Activated CD8-positive, alpha-beta memory T cell treated with anti-CD3 and anti-CD28 coated beads for 48 hours (primary cell): Measurements from ENCODE around the gene C3orf52.
"Not testable (repeated sequence)": the region's sequence is repeated elsewhere in the genome, so short reads cannot be mapped to it uniquely, and the experiment has no call there.

ENCODE experiments used
- DNase-seq, 3 experiments: peaks; one replicate each; pipeline ENCODE4 v3.0.0-alpha.2; 2020; ENCODE audit warnings: low read depth in 2 of 3, low spot score in 2 of 3

C3orf52 gene

GRCh38 chr3:112086076-112086854, at the start of gene C3orf52:
Gene C3orf52 (plus strand): TSS chr3:112086389. CDS start chr3:112086408, 19 bp downstream.
- DNase-seq: peak; percentile 32 to 41 (median 35)

DNA sequence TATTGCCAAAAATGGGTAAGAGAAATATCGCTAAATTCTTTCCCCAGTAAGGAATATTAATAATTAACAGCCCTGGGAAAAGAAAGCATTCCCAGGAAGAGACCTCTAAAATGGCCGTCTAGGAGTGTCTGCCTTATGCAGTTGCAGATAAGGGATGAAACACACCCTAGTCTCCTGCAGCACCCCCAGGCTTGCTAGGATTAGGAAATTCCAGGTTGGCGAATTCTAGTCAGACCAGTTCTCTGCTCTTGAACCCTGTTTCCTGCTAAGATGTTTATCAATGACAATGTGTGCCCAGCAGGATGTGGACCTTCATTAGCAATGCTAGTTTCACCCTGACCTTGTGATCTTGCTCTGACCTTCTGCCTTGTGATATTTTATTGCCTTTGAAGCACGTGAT, 49.0 kb upstream of the C3orf52 start:
- not testable (repeated sequence) for DNase-seq

- no peak for DNase-seq
These were observed 47.3 kb upstream of the C3orf52 start for GRCh38 chr3:112038863-112039262.

GRCh38 chr3:112041321-112041720, 44.9 kb upstream of the C3orf52 start:
- no peak for DNase-seq

DNA sequence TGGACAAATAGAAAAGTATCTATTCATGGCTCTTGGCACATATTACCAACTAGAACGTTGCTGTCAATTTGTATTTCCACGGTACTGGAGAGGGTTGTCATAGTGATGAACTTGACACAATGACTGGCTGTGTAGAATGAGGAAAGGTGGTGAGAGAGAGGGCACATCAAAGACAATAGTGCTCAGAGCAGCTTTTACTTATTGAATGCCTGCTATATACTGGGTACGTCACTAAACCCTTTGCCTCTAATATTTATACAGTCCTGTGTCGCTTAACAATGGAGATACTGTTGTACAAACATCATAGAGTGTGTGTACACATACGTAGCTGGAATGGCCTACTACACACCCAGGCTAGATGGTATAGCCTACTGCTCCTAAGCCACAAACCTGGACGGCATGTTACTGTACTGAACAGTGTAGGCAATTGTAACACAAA, 43.3 kb upstream of the C3orf52 start:
- no peak for DNase-seq

DNA sequence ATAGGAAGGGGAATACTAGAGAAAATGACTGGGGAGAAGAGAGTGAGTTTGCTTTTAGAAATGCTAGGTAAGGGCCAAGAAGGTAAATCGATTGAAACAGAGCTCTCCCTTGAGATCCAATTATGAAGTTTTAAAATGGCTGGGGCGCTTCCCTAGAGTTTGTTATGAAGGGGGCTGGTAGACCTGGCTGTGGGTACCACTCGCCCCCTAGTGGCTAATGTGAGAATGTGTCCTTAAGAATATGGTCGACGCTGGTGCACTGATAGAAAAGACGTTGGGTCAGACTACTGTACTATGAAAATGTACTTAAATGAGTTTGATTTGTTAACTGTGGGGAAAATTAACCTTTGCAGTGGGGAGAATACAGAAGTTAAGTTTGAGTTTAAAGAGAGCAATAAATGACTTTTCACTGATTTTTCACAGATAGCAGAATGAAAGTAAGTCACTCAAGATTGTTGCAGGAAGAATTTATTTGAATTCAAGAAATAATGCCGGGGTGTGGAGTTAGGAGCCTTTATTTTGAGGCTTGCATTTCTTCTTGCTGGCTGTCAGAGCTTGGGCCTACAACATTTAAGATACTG, 42.5 kb upstream of the C3orf52 start:
- peak in 1 of 3 experiments; percentile 15 for DNase-seq

GRCh38 chr3:112046599-112046998, 39.6 kb upstream of the C3orf52 start:
- no peak for DNase-seq

- no peak for DNase-seq
These were observed 38.9 kb upstream of the C3orf52 start for GRCh38 chr3:112047264-112047663.

- no peak for DNase-seq
These were observed 37.3 kb upstream of the C3orf52 start for GRCh38 chr3:112048911-112049310.

DNA sequence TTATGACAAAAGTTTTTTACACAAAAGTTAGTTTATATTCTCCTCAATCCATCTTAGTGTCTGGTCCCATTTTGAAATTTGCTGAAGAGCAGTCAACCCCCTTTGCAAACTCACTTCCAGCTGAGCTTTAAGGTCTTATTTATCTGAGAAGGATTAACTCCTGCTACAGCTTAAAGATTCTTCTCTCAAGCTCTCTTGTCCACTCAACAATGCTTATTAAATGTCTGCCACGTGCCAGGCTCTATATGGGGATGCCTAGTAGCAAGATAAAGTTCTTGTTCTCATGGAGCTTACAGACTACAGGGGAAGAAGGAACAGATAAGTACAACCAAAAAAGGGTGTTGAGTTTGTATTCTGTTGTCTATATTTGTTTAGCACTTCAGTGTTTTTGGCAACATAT, 33.0 kb upstream of the C3orf52 start:
- DNase-seq: no peak

DNA sequence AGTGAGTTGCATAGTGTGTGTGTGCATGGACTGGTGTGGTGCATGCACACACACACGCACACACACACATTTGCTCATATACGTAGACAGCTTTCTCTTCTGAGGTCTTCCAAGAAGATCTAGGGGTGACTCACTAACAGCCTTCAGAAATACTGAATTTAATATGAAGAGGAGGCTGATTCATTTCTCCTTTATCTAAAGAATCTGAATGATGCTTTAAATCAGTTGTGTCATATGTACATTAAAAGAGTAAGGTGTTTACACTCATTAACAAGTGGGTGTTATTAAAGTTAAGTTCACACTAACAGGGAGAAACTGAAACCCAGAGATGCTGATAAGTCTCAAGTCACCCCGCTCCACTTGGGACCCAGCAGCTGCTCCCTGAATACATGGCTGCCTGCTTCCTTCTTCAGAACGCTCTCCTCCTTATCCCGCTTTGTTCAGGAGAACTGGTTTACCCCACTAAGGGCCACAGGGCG, 29.7 kb upstream of the C3orf52 start:
- no peak for DNase-seq

DNA sequence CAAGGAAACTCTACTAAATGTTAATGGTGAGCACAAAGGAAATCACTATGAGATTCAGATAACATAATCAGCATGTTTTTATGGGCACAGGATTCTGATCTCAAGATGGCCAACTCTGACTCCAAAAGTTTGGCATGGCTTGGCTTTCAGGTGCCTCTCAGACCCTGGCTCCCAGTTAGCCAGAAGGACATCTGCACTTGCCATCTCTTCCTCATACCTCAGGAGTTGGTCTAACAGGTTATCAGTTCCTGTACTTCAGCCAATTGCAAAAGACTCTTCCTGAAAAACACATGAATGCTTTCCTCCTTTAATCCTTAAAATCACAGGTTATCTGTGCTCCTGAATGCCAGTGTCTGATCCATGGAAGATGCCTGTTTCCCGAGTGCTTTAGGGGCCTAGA, 26.7 kb upstream of the C3orf52 start:
- DNase-seq: no peak

- no peak for DNase-seq
These were observed 25.0 kb upstream of the C3orf52 start for GRCh38 chr3:112061152-112061551.

GRCh38 chr3:112072387-112073060, 13.7 kb upstream of the C3orf52 start:
- DNase-seq: peak in 2 of 3 experiments; percentile 5 to 14

GRCh38 chr3:112074006-112074405, 12.2 kb upstream of the C3orf52 start:
- no peak for DNase-seq

GRCh38 chr3:112074616-112075497, 11.3 kb upstream of the C3orf52 start:
- DNase-seq: no peak

GRCh38 chr3:112078125-112079083, 7.8 kb upstream of the C3orf52 start:
- no peak for DNase-seq

DNA sequence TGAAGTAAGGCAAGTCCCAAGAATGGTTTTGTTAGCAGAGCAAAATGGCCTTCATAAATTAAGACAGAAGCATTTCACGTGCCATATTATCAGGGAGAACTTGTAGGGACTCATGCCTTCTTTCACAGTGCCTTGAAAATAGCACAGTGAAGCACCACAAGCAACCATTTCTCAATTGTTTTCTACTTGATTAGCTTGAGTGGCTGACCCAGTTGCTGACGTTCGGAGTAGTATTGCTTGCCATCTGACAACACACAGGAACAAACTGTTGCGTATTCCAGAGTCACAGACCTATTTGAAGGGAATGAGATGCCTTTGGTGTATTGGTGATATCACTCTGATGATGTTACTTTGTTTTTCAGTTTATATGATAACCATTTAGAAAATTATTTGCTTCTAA, 3.0 kb upstream of the C3orf52 start:
- DNase-seq: no peak

DNA sequence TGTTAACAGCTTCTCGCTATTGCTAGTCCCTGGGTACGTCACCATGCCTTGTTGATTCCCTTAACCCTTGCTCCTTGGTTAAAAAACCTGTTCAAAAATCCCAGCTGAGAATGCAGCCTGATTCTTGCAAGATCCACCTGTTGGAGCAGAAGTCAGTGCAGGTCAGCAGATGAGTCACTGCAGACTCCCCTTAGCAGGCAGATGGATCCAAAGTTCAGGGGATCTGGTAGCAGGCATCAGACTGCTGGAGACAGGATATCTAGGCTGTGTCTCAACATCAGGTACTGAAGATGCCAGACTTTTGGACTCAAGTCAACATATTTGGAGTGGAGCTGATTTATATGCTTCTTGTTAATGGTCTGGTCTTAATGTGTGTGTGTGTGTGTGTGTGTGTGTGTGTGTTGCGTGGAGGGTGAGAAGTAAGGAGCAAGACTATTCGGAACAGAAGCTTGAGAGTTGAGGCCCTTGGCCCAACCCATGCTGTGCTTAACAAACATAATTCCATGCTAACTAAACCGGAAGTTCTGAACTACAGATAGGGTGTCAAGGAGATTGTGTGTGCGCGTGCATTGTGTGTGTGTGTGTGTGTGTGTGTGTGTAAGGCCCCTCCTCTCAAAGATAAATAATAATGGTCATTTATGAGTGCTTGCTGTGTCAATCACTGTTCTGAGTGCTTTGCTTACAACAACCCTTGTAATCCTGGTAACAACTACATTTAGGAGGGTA, 1.0 kb upstream of the C3orf52 start:
- no peak for DNase-seq
